Measurements from ENCODE around the gene FRK.

FRK gene

GRCh38 chr6:116073765-116074440 lies 13.2 kb upstream of the FRK start:
- H3K27me3 ChIP-seq (ENCODE audit: insufficient read depth, low read length) = no peaks in the 10 kb centered on the region
- H3K36me3 ChIP-seq (ENCODE audit: insufficient read depth, low read depth, low read length) = no peaks in the 10 kb centered on the region
- no peak overlapping the region for H3K27ac ChIP-seq (ENCODE audit: low read length)
- H3K4me3 ChIP-seq (ENCODE audit: low read length) = no peak overlapping the region
- no peaks in the 10 kb centered on the region for H3K9me3 ChIP-seq (ENCODE audit: insufficient read depth, low read depth, low read length)
- H3K9ac ChIP-seq (ENCODE audit: low read depth, low read length) = no peak overlapping the region
- H3K4me1 ChIP-seq (ENCODE audit: insufficient read depth, low read length) = no peaks in the 10 kb centered on the region; the same call in 1 of the 2 replicates

GRCh38 chr6:116072368-116072767 lies 11.7 kb upstream of the FRK start:
- Histone ChIP-seq H3K27ac (ENCODE audit: low read length) (no peak overlapping the region), H3K36me3 (ENCODE audit: insufficient read depth, low read depth, low read length) (no peaks in the 10 kb centered on the region), H3K4me3 (ENCODE audit: low read length) (no peak overlapping the region), H3K9ac (ENCODE audit: low read depth, low read length) (no peak overlapping the region), H3K27me3 (ENCODE audit: insufficient read depth, low read length) (no peaks in the 10 kb centered on the region), H3K9me3 (ENCODE audit: insufficient read depth, low read depth, low read length) (no peaks in the 10 kb centered on the region), H3K4me1 (ENCODE audit: insufficient read depth, low read length) (no peaks in the 10 kb centered on the region; the same call in 1 of the 2 replicates)

GRCh38 chr6:116070616-116071389 lies 10.1 kb upstream of the FRK start:
- no peak overlapping the region for H3K9ac ChIP-seq (ENCODE audit: low read depth, low read length)
- no peaks in the 10 kb centered on the region for H3K9me3 ChIP-seq (ENCODE audit: insufficient read depth, low read depth, low read length)
- no peak overlapping the region for H3K27ac ChIP-seq (ENCODE audit: low read length)
- no peak overlapping the region for H3K4me3 ChIP-seq (ENCODE audit: low read length)
- H3K27me3 ChIP-seq (ENCODE audit: insufficient read depth, low read length) = no peaks in the 10 kb centered on the region
- H3K4me1 ChIP-seq (ENCODE audit: insufficient read depth, low read length) = no peaks in the 10 kb centered on the region; the same call in 1 of the 2 replicates
- H3K36me3 ChIP-seq (ENCODE audit: insufficient read depth, low read depth, low read length) = no peaks in the 10 kb centered on the region

GRCh38 chr6:116070101-116070500 lies 9.4 kb upstream of the FRK start:
- H3K27me3 ChIP-seq (ENCODE audit: insufficient read depth, low read length) = no peaks in the 10 kb centered on the region
- no peak overlapping the region for H3K9ac ChIP-seq (ENCODE audit: low read depth, low read length)
- no peaks in the 10 kb centered on the region; the same call in 1 of the 2 replicates for H3K4me1 ChIP-seq (ENCODE audit: insufficient read depth, low read length)
- no peak overlapping the region for H3K27ac ChIP-seq (ENCODE audit: low read length)
- no peaks in the 10 kb centered on the region for H3K9me3 ChIP-seq (ENCODE audit: insufficient read depth, low read depth, low read length)
- H3K4me3 ChIP-seq (ENCODE audit: low read length) = no peak overlapping the region
- no peaks in the 10 kb centered on the region for H3K36me3 ChIP-seq (ENCODE audit: insufficient read depth, low read depth, low read length)

- Histone ChIP-seq H3K36me3 (ENCODE audit: insufficient read depth, low read depth, low read length) (no peaks in the 10 kb centered on the region), H3K27ac (ENCODE audit: low read length) (no peak overlapping the region), H3K9ac (ENCODE audit: low read depth, low read length) (no peak overlapping the region)
Measured at GRCh38 chr6:116066789-116067188, 6.1 kb upstream of the FRK start.

GRCh38 chr6:116064666-116065065 lies 4.0 kb upstream of the FRK start:
- no peak overlapping the region for H3K27ac ChIP-seq (ENCODE audit: low read length)
- no peak overlapping the region for H3K4me3 ChIP-seq (ENCODE audit: low read length)
- no peaks in the 10 kb centered on the region for H3K27me3 ChIP-seq (ENCODE audit: insufficient read depth, low read length)
- H3K9ac ChIP-seq (ENCODE audit: low read depth, low read length) = no peak overlapping the region
- no peaks in the 10 kb centered on the region for H3K9me3 ChIP-seq (ENCODE audit: insufficient read depth, low read depth, low read length)
- no peaks in the 10 kb centered on the region for H3K36me3 ChIP-seq (ENCODE audit: insufficient read depth, low read depth, low read length)
- peaks cover 3% of the 10 kb centered on the region; the same call in 1 of the 2 replicates for H3K4me1 ChIP-seq (ENCODE audit: insufficient read depth, low read length)

More at GRCh38 chr6:116066789-116067188, 6.1 kb upstream of the FRK start:
- Histone ChIP-seq H3K27me3 (ENCODE audit: insufficient read depth, low read length) (no peaks in the 10 kb centered on the region), H3K9me3 (ENCODE audit: insufficient read depth, low read depth, low read length) (no peaks in the 10 kb centered on the region), H3K4me1 (ENCODE audit: insufficient read depth, low read length) (peaks cover 3% of the 10 kb centered on the region; the same call in 1 of the 2 replicates), H3K4me3 (ENCODE audit: low read length) (no peak overlapping the region)

GRCh38 chr6:116062496-116062895 lies 1.8 kb upstream of the FRK start:
- H3K4me1 ChIP-seq (ENCODE audit: insufficient read depth, low read length) = 0 out of 2 replicates have a peak, but pooled peaks cover 3% of the 10 kb centered on the region
- H3K36me3 ChIP-seq (ENCODE audit: insufficient read depth, low read depth, low read length) = no peaks in the 10 kb centered on the region
- no peaks in the 10 kb centered on the region for H3K9me3 ChIP-seq (ENCODE audit: insufficient read depth, low read depth, low read length)
- no peak overlapping the region for H3K27ac ChIP-seq (ENCODE audit: low read length)
- H3K9ac ChIP-seq (ENCODE audit: low read depth, low read length) = no peak overlapping the region
- H3K4me3 ChIP-seq (ENCODE audit: low read length) = no peak overlapping the region
- H3K27me3 ChIP-seq (ENCODE audit: insufficient read depth, low read length) = no peaks in the 10 kb centered on the region

GRCh38 chr6:116059713-116060571 lies 749 bp downstream of the FRK start:
- no peak overlapping the region for H3K27ac ChIP-seq (ENCODE audit: low read length)
- no peaks in the 10 kb centered on the region for H3K27me3 ChIP-seq (ENCODE audit: insufficient read depth, low read length)
- H3K9ac ChIP-seq (ENCODE audit: low read depth, low read length) = no peak overlapping the region

GRCh38 chr6:116057766-116058165 lies 2.9 kb downstream of the FRK start:
- Histone ChIP-seq H3K27me3 (ENCODE audit: insufficient read depth, low read length) (no peaks in the 10 kb centered on the region), H3K27ac (ENCODE audit: low read length) (no peak overlapping the region), H3K4me1 (ENCODE audit: insufficient read depth, low read length) (no peaks in the 10 kb centered on the region), H3K9me3 (ENCODE audit: insufficient read depth, low read depth, low read length) (no peaks in the 10 kb centered on the region), H3K36me3 (ENCODE audit: insufficient read depth, low read depth, low read length) (no peaks in the 10 kb centered on the region), H3K9ac (ENCODE audit: low read depth, low read length) (no peak overlapping the region), H3K4me3 (ENCODE audit: low read length) (no peak overlapping the region)

More at GRCh38 chr6:116059713-116060571, 749 bp downstream of the FRK start:
- no peaks in the 10 kb centered on the region for H3K9me3 ChIP-seq (ENCODE audit: insufficient read depth, low read depth, low read length)
- H3K4me1 ChIP-seq (ENCODE audit: insufficient read depth, low read length) = 0 out of 2 replicates have a peak, but pooled peaks cover 3% of the 10 kb centered on the region
- H3K36me3 ChIP-seq (ENCODE audit: insufficient read depth, low read depth, low read length) = no peaks in the 10 kb centered on the region
- no peak overlapping the region for H3K4me3 ChIP-seq (ENCODE audit: low read length)

- no peaks in the 10 kb centered on the region for H3K9me3 ChIP-seq (ENCODE audit: insufficient read depth, low read depth, low read length)
- no peaks in the 10 kb centered on the region for H3K27me3 ChIP-seq (ENCODE audit: insufficient read depth, low read length)
- H3K36me3 ChIP-seq (ENCODE audit: insufficient read depth, low read depth, low read length) = no peaks in the 10 kb centered on the region
- no peak overlapping the region for H3K4me3 ChIP-seq (ENCODE audit: low read length)
- H3K4me1 ChIP-seq (ENCODE audit: insufficient read depth, low read length) = no peaks in the 10 kb centered on the region
- H3K9ac ChIP-seq (ENCODE audit: low read depth, low read length) = no peak overlapping the region
- no peak overlapping the region for H3K27ac ChIP-seq (ENCODE audit: low read length)
Measured at GRCh38 chr6:116055513-116055912, 5.2 kb downstream of the FRK start.

GRCh38 chr6:116051244-116051643 lies 9.4 kb downstream of the FRK start:
- Histone ChIP-seq H3K9ac (ENCODE audit: low read depth, low read length) (no peak overlapping the region), H3K4me1 (ENCODE audit: insufficient read depth, low read length) (no peaks in the 10 kb centered on the region), H3K9me3 (ENCODE audit: insufficient read depth, low read depth, low read length) (no peaks in the 10 kb centered on the region), H3K36me3 (ENCODE audit: insufficient read depth, low read depth, low read length) (no peaks in the 10 kb centered on the region), H3K27ac (ENCODE audit: low read length) (no peak overlapping the region), H3K27me3 (ENCODE audit: insufficient read depth, low read length) (no peaks in the 10 kb centered on the region), H3K4me3 (ENCODE audit: low read length) (no peak overlapping the region)
